IMR-90 (cell line): ENCODE measurements around the gene TEFM. TPM values are rescaled to one million over a fixed set of nuclear protein-coding genes. Genes with fewer than 3 reads are reported as not detected.

Experiments used
- ATAC-seq: fragments of 200-7000 bp; cut with Tn5 transposase; 2 replicates; pipeline ENCODE4 v1.9.1; 2020; ENCODE audit warnings: low read depth, mild to moderate bottlenecking, moderate library complexity
- BruUV-seq: library from RNA; stranded (reverse); fragments of 400-500 nt; replicated peaks from 2 replicates; lab custom pipeline; 2021; lab: Mats Ljungman, UMichigan
- CTCF ChIA-PET: fragments of 300-600 bp; formaldehyde crosslinking; extraction: SDS; loops from one replicate; lab custom pipeline; 2021; ENCODE audit warnings: antibody characterized with exemption; lab: Yijun Ruan, JAX
- POLR2A ChIA-PET: fragments of 300-600 bp; sonication (Branson Sonifier 250); formaldehyde crosslinking; loops from one replicate; lab custom pipeline; 2022; ENCODE audit warnings: antibody characterized with exemption; ENCODE audit not compliant: unreplicated experiment; lab: Charles Lee
- DNase-seq: peaks from one replicate; pipeline ENCODE4 v3.0.0; 2013
- H2AFZ ChIP-seq: replicated peaks from 2 replicates; pipeline ENCODE3; 2013; ENCODE audit warnings: low read length, mild to moderate bottlenecking; ENCODE audit not compliant: poor library complexity
- H2AK5ac ChIP-seq: 2 replicates; pipeline ENCODE4 v1.6.1; 2013; ENCODE audit warnings: low read depth, low read length, inconsistent platforms
- H2AK9ac ChIP-seq: replicated peaks from 2 replicates; pipeline ENCODE3; 2013; ENCODE audit warnings: mild to moderate bottlenecking, low read depth, low read length, moderate library complexity; ENCODE audit not compliant: poor library complexity
- H2BK120ac ChIP-seq: 2 replicates; pipeline ENCODE4 v1.6.1; 2013; ENCODE audit warnings: low read depth, low read length, inconsistent platforms
- H2BK15ac ChIP-seq: 3 replicates; pipeline ENCODE4 v1.6.1; 2013; ENCODE audit warnings: low read depth, low read length, inconsistent platforms
- H2BK20ac ChIP-seq: 2 replicates; pipeline ENCODE4 v1.6.1; 2013; ENCODE audit warnings: low read depth, mild to moderate bottlenecking, inconsistent platforms, low read length, moderate library complexity
- H2BK5ac ChIP-seq: 2 replicates; pipeline ENCODE4 v1.6.1; 2013; ENCODE audit warnings: mild to moderate bottlenecking, low read depth, low read length, inconsistent platforms; ENCODE audit not compliant: poor library complexity, severe bottlenecking
- H3K14ac ChIP-seq: replicated peaks from 2 replicates; pipeline ENCODE4 v1.6.1; 2013; ENCODE audit warnings: low read depth, low read length, inconsistent platforms
- H3K18ac ChIP-seq: 2 replicates; pipeline ENCODE4 v1.6.1; 2013; ENCODE audit warnings: low read depth, low read length, control low read depth
- H3K23ac ChIP-seq: 2 replicates; pipeline ENCODE4 v1.6.1; 2013; ENCODE audit warnings: low read depth, low read length, inconsistent platforms
- H3K27ac ChIP-seq: 2 replicates; pipeline ENCODE4 v1.5.1; 2013; ENCODE audit warnings: mild to moderate bottlenecking, control low read depth, low read length; ENCODE audit not compliant: insufficient read depth
- H3K27me3 ChIP-seq: 2 replicates; pipeline ENCODE4 v1.6.1; 2013; ENCODE audit warnings: low read length; ENCODE audit not compliant: control insufficient read depth, insufficient read depth
- H3K36me3 ChIP-seq: 2 replicates; pipeline ENCODE4 v1.6.1; 2013; ENCODE audit warnings: low read length, mixed read lengths; ENCODE audit not compliant: control insufficient read depth, insufficient read depth
- H3K4ac ChIP-seq: 2 replicates; pipeline ENCODE4 v1.6.1; 2013; ENCODE audit warnings: low read depth, low read length, inconsistent platforms
- H3K4me1 ChIP-seq: 2 replicates; pipeline ENCODE4 v1.6.1; 2013; ENCODE audit warnings: low read length, mixed read lengths; ENCODE audit not compliant: control insufficient read depth, insufficient read depth
- H3K4me2 ChIP-seq: 2 replicates; pipeline ENCODE4 v1.6.1; 2013; ENCODE audit warnings: low read depth, mild to moderate bottlenecking, control low read depth, low read length, moderate library complexity
- H3K4me3 ChIP-seq: 2 replicates; pipeline ENCODE4 v1.5.1; 2013; ENCODE audit warnings: low read depth, mild to moderate bottlenecking, control low read depth, low read length, moderate library complexity; ENCODE audit not compliant: insufficient read depth
- H3K56ac ChIP-seq: 2 replicates; pipeline ENCODE4 v1.6.1; 2013; ENCODE audit warnings: low read length, inconsistent platforms; ENCODE audit not compliant: insufficient read depth; ENCODE audit errors: extremely low read depth
- H3K79me1 ChIP-seq, 2 experiments: 2 replicates each; pipeline ENCODE4 v1.6.1; 2013; ENCODE audit warnings: low read length in 2 of 2, inconsistent platforms in 1 of 2, low read depth in 1 of 2
- H3K9ac ChIP-seq: 2 replicates; pipeline ENCODE4 v1.6.1; 2013; ENCODE audit warnings: low read depth, low read length, control low read depth
- H3K9me1 ChIP-seq: 2 replicates; pipeline ENCODE4 v1.6.1; 2013; ENCODE audit warnings: low read length, inconsistent platforms; ENCODE audit not compliant: insufficient read depth
- H3K9me3 ChIP-seq: 2 replicates; pipeline ENCODE4 v1.6.1; 2013; ENCODE audit warnings: low read length; ENCODE audit not compliant: control insufficient read depth, insufficient read depth
- H4K20me1 ChIP-seq: 2 replicates; pipeline ENCODE4 v1.6.1; 2013; ENCODE audit warnings: low read length, inconsistent platforms; ENCODE audit not compliant: insufficient read depth
- H4K5ac ChIP-seq: 2 replicates; pipeline ENCODE4 v1.6.1; 2013; ENCODE audit warnings: mild to moderate bottlenecking, low read depth, low read length, control low read depth
- H4K8ac ChIP-seq, 2 experiments: 2 replicates each; pipeline ENCODE4 v1.6.1; 2013; ENCODE audit warnings: low read depth in 2 of 2, low read length in 2 of 2, control low read depth in 1 of 2, inconsistent platforms in 1 of 2
- H4K91ac ChIP-seq: 2 replicates; pipeline ENCODE4 v1.6.1; 2013; ENCODE audit warnings: low read depth, low read length, inconsistent platforms; ENCODE audit not compliant: insufficient read depth
- CEBPB ChIP-seq: IDR thresholded peaks from 2 replicates; pipeline ENCODE4 v1.6.1; 2012; ENCODE audit warnings: low read depth, low read length, improper control_type of control experiment
- FOS ChIP-seq: fragments of 150-350 bp; IDR thresholded peaks from 2 replicates; pipeline ENCODE4 v1.6.1; 2016; ENCODE audit warnings: low read depth, low read length
- MAFK ChIP-seq: IDR thresholded peaks from 2 replicates; pipeline ENCODE4 v1.6.1; 2012; ENCODE audit warnings: low read depth, low read length, improper control_type of control experiment
- MAZ ChIP-seq: IDR thresholded peaks from 2 replicates; pipeline ENCODE4 v1.6.1; 2012; ENCODE audit warnings: low read depth, mild to moderate bottlenecking, low read length, improper control_type of control experiment, moderate library complexity, borderline replicate concordance
- RFX5 ChIP-seq: IDR thresholded peaks from 2 replicates; pipeline ENCODE4 v1.8.0; 2012; ENCODE audit warnings: low read depth, mild to moderate bottlenecking, low read length, moderate library complexity
- WGBS, 2 experiments: methylation state at CpG; one replicate each; pipeline versions ENCODE4 v1.1.5 to v1.1.7; 2013; ENCODE audit warnings: missing lambda C conversion rate in 2 of 2; ENCODE audit not compliant: insufficient read length in 1 of 2; ENCODE audit errors: extremely low coverage in 2 of 2; 5-methylcytosine and 5-hydroxymethylcytosine counted together
- dilution Hi-C: fragments of 300-500 bp; cut with HindIII; formaldehyde crosslinking; loops from one replicate; pipeline ENCODE4 v1.14.3; 2018; ENCODE audit warnings: low sequenced_read_pairs; ENCODE audit not compliant: unreplicated experiment
- in situ Hi-C: fragments of 300-500 bp; cut with MboI; formaldehyde crosslinking; loops from 3 replicates; pipeline ENCODE4 v1.14.3; 2019; ENCODE audit warnings: low sequenced_read_pairs, inconsistent platforms, mixed read lengths
- intact Hi-C: fragments of 100-400 bp; cut with micrococcal nuclease; formaldehyde crosslinking; loops from 2 replicates; pipeline ENCODE4 v1.10.0; 2022
- polyA plus RNA-seq, 3 experiments: library from polyadenylated mRNA; depleted of rRNA; stranded (reverse); fragments of >200 nt; gene quantifications; 2 replicates each; pipeline ENCODE4 v1.2.3, GENCODE V29; 2012; ENCODE audit warnings: low replicate concordance in 1 of 3
- total RNA-seq: library from RNA; depleted of rRNA; stranded (reverse); fragments of >200 nt; gene quantifications from 2 replicates; pipeline ENCODE4 v1.2.3, GENCODE V29; 2012

Gene TEFM
- total and polyA plus RNA-seq, 2 of the 4 experiments (the other 2 are of a cell fraction): 7.9 to 13.8 TPM

- Histone ChIP-seq H2BK20ac (no peak overlapping the region), H4K8ac (no peak overlapping the region), H3K56ac (no peak overlapping the region), H4K91ac (no peak overlapping the region), H3K79me1 (0 out of 4 replicates have a peak, but pooled peaks cover 0 to 5% of the 10 kb centered on the region in 2 experiments), H3K9me1 (peaks cover 6% of the 10 kb centered on the region), H3K4me1 (peaks cover 5% of the 10 kb centered on the region), H3K4me3 (no peak overlapping the region), H2AK5ac (no peak overlapping the region), H3K9ac (no peak overlapping the region), H3K18ac (no peak overlapping the region), H3K9me3 (no peaks in the 10 kb centered on the region), H4K20me1 (no peaks in the 10 kb centered on the region), H2BK120ac (no peak overlapping the region), H2AFZ (no peak overlapping the region), H3K4me2 (no peak overlapping the region), H2BK5ac (no peak overlapping the region), H3K4ac (no peak overlapping the region), H4K5ac (no peak overlapping the region), H3K27me3 (no peaks in the 10 kb centered on the region), H3K23ac (no peak overlapping the region), H3K27ac (no peak overlapping the region), H3K36me3 (no peaks in the 10 kb centered on the region), H3K14ac (no peak overlapping the region), H2BK15ac (no peak overlapping the region), H2AK9ac (no peak overlapping the region)
- CTCF ChIA-PET: no interaction called here
- intact Hi-C loops: no loop called here
- POLR2A ChIA-PET: no interaction called here
- WGBS, 2 experiments: no CpG with 5 or more reads among the region's 5 CpGs
- no peak for ATAC-seq
- BruUV-seq: no TSS peak
- TF ChIP-seq CEBPB: no peak
- no peak for TF ChIP-seq RFX5
- TF ChIP-seq MAZ: no peak
- TF ChIP-seq MAFK: no peak
- TF ChIP-seq FOS: no peak
- no peak for DNase-seq
- in situ Hi-C loops: no loop called here
- dilution Hi-C loops: no loop called here
These were observed 10.0 kb upstream of the TEFM start for GRCh38 chr17:30915833-30916611.
